Hematopoietic multipotent progenitor cell treated with erythropoietin and hydrocortisone succinate and interleukin-3 and kit ligand, for 4 days (in vitro differentiated cells): ENCODE data around the gene PDCD4.

Experiments
- DNase-seq: peaks from one replicate; pipeline ENCODE4 v3.0.0-alpha.2; 2015

The PDCD4 gene

GRCh38 chr10:110843031-110843430, 28.7 kb upstream of the PDCD4 start:
- DNase-seq = peak; percentile 42

- DNase-seq = no peak
Measured at GRCh38 chr10:110843796-110844616, 27.7 kb upstream of the PDCD4 start.

- DNase-seq = no peak
Measured at GRCh38 chr10:110844617-110844881, 27.2 kb upstream of the PDCD4 start.

- no peak for DNase-seq
Measured at GRCh38 chr10:110845192-110845755, 26.5 kb upstream of the PDCD4 start.

DNA sequence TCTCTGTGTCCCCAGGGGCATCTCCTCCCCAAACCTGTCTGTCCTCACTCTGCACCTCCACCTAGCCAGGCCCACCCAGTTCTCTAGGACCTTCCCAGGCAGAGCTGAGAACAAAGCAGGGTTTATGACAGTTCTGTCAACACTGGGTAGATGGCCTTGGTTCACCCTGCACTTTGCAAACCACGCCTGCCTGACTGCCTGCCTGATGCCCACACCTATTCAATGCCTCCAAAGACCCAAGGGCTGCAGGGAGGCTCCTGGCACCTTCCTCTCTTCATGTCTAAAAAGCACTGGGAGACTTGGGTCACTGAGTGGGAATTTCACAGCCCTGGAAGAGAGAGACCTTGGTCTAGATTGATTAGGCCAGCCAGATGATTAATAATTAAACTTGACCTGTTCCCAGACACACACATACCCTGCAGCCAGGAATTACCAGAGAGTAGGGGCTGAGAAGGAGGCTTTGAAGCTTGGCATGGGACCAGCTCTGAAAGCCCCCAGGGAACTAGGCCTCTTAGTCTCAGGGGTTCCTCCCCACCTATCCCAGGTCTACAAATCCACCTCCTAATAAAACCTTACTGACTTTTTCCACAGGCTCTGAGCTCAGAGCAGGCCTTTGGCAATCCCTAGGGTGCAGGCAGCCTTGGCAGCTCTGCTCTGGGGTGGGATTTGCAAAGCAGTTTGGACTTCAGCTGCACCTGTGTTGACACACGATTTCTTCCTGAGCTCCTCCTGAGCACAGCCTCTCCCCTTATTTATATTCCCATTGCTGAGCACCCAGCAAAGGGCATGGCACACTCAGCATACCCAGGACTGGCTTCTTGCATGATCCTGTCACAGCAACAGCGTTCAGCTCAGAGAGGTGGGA, 25.7 kb upstream of the PDCD4 start:
- DNase-seq = no peak

DNA sequence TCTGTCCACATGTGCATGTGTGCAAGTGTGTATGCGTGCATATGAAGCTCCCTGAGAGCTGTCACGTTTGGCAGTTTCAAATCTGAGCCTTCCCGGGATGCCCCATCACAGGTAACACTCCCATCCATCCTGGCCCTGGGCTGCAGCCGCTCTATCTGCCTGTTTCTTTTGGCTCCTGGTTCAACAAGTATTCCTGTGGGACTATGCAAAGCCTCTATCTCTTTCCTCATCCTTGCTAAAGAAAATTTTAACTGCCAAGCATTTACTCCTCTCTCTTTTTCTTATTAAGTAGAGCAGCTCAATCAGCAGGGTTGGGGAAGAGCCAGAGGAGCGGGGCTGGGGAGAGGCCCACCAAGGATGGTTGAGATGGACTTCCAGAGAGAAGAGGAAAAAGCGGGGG, 24.4 kb upstream of the PDCD4 start:
- DNase-seq = no peak

GRCh38 chr10:110848106-110848505, 23.6 kb upstream of the PDCD4 start:
- DNase-seq = no peak

DNA sequence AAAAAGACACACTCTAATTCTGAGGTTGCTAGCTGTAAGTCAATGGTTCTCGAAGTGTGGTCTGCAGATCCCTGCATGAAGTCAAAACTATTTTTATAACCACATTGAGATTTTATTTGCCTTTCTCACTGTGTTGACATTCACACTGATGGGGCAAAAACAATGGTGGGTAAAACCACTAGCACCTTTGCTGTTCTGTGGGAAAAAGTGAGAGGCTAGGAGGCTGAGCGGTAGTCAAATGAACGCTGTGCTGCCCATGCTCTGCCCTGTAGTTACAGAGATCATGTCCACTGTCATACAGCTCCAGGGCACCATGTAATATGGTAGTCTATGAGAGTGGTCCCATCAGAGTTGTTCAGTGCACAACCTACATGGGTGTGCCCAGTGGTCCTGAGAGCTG, 21.6 kb upstream of the PDCD4 start:
- DNase-seq = no peak

- peak; percentile 87 for DNase-seq
Measured at GRCh38 chr10:110851020-110851612, 20.6 kb upstream of the PDCD4 start.

- no peak for DNase-seq
Measured at GRCh38 chr10:110852255-110852896, 19.4 kb upstream of the PDCD4 start.

- no peak for DNase-seq
Measured at GRCh38 chr10:110852947-110853346, 18.8 kb upstream of the PDCD4 start.

DNA sequence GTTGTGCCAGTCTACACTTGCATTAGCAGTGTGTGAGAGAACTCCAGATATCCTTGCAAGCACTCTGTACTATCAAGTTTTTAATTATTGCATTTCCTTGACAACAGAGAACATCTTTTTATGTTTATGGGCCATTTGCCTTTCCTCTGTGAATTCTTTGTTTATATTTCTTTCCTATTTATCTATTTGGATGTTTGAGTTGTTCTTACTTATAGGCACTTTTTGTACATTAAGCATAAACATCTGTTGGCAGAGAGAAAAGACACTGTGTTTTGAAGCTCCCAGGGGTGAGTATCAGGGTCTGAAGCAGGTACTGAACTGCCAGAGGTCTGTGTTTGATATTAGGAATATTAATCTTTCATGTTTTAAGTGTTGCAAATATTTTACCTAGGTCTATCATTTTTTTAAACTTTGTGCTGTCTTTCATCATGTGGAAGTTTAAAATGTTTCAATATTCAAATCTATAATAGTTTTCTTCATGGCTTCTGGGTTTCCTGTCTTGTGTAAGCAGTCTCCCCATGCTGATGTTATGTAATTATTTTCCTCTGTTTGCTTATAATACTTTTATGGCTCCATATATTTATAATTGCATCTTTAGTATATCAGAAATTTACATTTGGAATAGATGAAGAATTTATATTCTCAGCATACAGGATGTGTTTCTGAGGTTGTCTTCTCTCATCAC, 17.7 kb upstream of the PDCD4 start:
- no peak for DNase-seq

- peak; percentile 86 for DNase-seq
Measured at GRCh38 chr10:110857265-110858171, 14.2 kb upstream of the PDCD4 start.

DNA sequence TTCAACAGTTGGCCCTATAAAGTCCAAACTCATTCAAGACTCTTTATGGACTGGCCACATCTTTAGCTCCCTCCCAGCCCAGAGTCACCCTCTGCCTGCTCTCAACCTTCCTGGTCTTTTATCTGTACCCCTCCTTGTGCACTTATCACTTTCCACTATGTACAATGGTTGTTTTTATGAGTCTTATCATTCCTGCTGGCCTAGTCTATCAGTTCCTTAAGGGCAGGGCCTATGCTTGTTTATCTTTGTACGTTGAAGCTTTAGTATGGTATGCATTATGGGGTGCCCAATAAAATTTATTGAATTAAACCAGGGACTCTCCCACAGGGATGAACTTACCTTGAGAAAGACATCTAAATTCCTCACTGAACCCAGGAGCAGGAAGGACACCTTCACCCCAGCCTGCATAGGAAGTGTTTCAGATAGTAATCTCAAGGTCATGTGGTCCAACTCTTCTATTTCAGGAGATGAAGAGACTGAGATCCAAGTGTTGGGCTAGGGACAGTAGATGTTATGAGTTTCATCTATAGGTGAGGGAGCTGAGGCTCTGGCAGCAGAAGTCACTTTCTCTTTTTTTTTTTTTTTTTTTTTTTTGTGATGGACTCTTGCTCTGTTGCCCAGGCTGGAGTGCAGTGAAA, 13.3 kb upstream of the PDCD4 start:
- DNase-seq = peak; percentile 94

DNA sequence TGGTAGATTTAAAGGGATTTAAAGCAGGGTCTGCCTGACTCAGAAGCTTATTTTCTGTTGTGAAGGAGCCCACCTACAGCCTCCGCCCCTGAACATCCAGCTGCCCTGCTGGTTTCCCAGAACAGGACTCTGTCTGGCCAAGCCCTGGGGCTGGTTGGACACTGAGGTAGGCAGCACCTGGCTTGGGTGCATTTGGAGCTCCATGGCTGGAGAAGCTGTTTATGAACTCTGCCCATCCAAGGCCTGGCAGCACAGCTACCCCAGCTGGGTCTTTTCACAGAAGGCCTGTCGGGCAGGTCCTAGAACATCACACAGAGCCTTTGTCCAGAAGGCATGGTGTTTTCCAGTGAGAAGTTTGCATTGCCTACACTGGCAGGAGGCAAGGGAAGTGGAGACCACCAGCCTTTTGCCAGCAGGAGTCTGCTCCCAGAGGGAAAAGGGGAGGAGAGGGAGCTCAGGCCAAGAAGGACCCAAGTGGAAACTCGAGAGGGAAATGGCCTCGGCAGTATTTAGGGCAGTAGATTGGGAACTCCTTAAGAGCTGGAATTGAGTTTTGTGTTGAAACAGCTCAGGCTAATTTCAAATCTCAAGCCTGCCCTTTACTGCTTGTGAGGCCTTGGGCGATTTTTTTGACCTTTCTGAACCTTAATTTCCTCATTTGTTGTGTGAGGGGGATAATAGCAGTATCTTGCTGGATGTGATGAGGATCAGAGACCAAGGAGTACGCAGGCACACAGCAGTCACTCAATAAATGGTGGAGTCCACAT, 12.3 kb upstream of the PDCD4 start:
- no peak for DNase-seq

DNA sequence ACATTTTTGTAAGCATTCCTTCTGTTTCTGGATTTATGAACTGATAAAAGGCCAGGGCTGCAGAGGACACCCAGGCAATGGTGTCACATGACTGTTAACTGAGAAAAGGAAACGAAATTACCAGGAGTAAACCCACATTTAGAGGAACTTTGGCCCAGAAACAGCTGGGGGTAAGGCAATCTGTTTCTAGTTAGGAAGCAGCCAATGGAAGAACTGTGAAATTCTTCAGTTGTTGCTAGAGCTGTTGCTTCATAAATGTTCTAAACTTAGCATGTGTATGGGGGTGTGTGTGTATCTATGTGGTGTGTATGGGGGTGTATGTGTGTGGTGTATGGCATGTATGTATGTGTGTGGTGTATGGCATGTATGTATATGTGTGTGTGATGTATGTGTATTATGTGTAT, 11.8 kb upstream of the PDCD4 start:
- DNase-seq = peak; percentile 80

- DNase-seq = no peak
Measured at GRCh38 chr10:110860576-110861241, 11.0 kb upstream of the PDCD4 start.

DNA sequence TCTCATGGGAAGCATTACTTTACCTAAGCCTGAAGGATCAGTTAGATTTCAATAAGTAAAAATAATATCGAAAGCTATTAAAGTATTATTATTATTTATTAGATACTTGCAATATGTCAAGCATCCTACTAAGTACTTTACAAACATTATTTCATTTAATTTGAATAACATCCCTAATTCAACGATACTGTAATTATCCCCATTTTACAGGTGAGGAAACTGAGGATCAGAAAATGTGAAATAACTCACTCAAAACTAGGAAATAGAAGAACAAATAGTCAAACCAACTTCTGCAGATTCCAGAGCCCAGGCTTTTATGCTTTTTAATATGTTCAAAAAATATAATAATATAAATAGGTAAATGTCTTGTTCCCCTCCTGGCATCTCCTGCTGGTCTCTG, 10.3 kb upstream of the PDCD4 start:
- no peak for DNase-seq

GRCh38 chr10:110861930-110862649, 9.6 kb upstream of the PDCD4 start:
- no peak for DNase-seq
